ENCODE data around the gene CSNK1G1.
"Not testable (repeated sequence)": the region's sequence is repeated elsewhere in the genome, so short reads cannot be mapped to it uniquely, and the experiment has no call there.

Gene CSNK1G1

GRCh38 chr15:64380130-64380870 is 24.3 kb upstream of the CSNK1G1 start:
- H3K27me3 ChIP-seq (ENCODE audit: insufficient read depth, low read length); H3K4me1 ChIP-seq (ENCODE audit: insufficient read depth, low read length); H3K9me3 ChIP-seq (ENCODE audit: insufficient read depth, low read depth, low read length): not testable (repeated sequence)
- Histone ChIP-seq H3K27ac (ENCODE audit: low read depth, low read length) (peak overlapping the region; percentile 70; the same call in 1 of the 2 replicates), H3K4me3 (ENCODE audit: low read length) (peak overlapping the region; percentile 88), H3K9ac (ENCODE audit: low read depth, low read length) (peak overlapping the region; percentile 88), H3K36me3 (ENCODE audit: insufficient read depth, low read length) (peaks cover 31% of the 10 kb centered on the region)
- WGBS, result 64% methylated on average over 11 of the region's 11 CpGs

- H3K27ac ChIP-seq (ENCODE audit: low read depth, low read length), result no peak overlapping the region
- no peaks in the 10 kb centered on the region for H3K9me3 ChIP-seq (ENCODE audit: insufficient read depth, low read depth, low read length)
- peak overlapping the region; percentile 88; the same call in 1 of the 2 replicates for H3K4me3 ChIP-seq (ENCODE audit: low read length)
- peak overlapping the region; percentile 25; the same call in 1 of the 2 replicates for H3K9ac ChIP-seq (ENCODE audit: low read depth, low read length)
- peaks cover 41% of the 10 kb centered on the region for H3K36me3 ChIP-seq (ENCODE audit: insufficient read depth, low read length)
- no peaks in the 10 kb centered on the region for H3K4me1 ChIP-seq (ENCODE audit: insufficient read depth, low read length)
- WGBS, result 77% methylated on average over 9 of the region's 9 CpGs
- no peaks in the 10 kb centered on the region for H3K27me3 ChIP-seq (ENCODE audit: insufficient read depth, low read length)
Observed at GRCh38 chr15:64379216-64379960, 23.4 kb upstream of the CSNK1G1 start.

DNA sequence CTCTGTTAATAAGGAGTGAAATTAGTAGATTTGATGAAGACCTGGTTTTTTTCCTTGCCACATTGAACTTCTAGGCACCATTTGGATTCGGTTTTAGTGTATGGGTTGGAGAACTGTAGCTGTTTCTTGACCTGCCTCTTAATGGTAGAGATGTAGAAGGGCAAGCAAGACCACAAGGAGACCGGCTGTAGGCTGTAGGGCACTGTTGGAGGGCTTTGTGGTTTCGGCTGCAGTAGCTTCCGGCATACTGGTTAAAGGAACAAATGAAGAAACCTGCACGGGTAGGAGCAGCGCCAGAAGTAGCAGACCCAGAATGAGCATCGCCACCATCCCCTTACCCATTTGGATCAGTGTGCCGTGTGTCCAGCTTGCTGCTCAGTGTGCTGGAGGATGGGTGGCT is 17.4 kb upstream of the CSNK1G1 start:
- WGBS, result 97% methylated on average over 8 of the region's 8 CpGs
- H3K4me3 ChIP-seq (ENCODE audit: low read length), result no peak overlapping the region
- no peaks in the 10 kb centered on the region for H3K27me3 ChIP-seq (ENCODE audit: insufficient read depth, low read length)
- H3K27ac ChIP-seq (ENCODE audit: low read depth, low read length), result no peak overlapping the region
- H3K9ac ChIP-seq (ENCODE audit: low read depth, low read length), result no peak overlapping the region
- H3K36me3 ChIP-seq (ENCODE audit: insufficient read depth, low read length), result peaks cover 57% of the 10 kb centered on the region
- H3K9me3 ChIP-seq (ENCODE audit: insufficient read depth, low read depth, low read length), result no peaks in the 10 kb centered on the region
- no peaks in the 10 kb centered on the region for H3K4me1 ChIP-seq (ENCODE audit: insufficient read depth, low read length)

GRCh38 chr15:64371383-64371782 is 15.4 kb upstream of the CSNK1G1 start:
- H3K27me3 ChIP-seq (ENCODE audit: insufficient read depth, low read length); H3K9me3 ChIP-seq (ENCODE audit: insufficient read depth, low read depth, low read length); H3K4me3 ChIP-seq (ENCODE audit: low read length); H3K27ac ChIP-seq (ENCODE audit: low read depth, low read length); H3K9ac ChIP-seq (ENCODE audit: low read depth, low read length); H3K4me1 ChIP-seq (ENCODE audit: insufficient read depth, low read length): not testable (repeated sequence)
- H3K36me3 ChIP-seq (ENCODE audit: insufficient read depth, low read length), result peaks cover 49% of the 10 kb centered on the region
- 97% methylated on average over 8 of the region's 8 CpGs for WGBS

DNA sequence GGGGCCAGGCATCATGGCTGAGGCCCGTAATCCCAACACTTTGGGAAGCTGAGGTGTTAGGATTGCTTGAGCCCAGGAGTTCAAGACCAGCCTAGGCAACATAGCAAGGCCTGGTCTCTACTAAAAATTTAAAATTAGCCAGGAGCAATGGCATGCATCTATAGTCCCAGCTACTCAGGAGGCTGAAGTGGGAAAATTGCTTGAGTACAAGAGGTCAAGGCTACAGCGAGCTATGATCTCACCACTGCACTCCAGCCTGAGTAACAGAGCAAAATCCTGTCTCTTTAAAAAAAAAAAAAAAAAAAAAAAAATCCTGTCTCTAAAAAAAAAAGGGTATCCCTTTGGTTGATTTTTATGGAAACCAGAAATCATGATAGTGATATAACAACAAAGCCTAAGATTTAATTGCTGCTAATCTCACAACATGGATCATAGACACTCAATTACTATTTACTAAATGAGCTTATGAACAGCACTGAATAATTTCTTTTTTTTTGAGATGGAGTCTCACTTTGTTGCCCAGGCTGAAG is 13.2 kb upstream of the CSNK1G1 start:
- WGBS, result 100% methylated on average over 2 of the region's 2 CpGs
- no peaks in the 10 kb centered on the region for H3K9me3 ChIP-seq (ENCODE audit: insufficient read depth, low read depth, low read length)
- H3K4me1 ChIP-seq (ENCODE audit: insufficient read depth, low read length), result no peaks in the 10 kb centered on the region
- H3K36me3 ChIP-seq (ENCODE audit: insufficient read depth, low read length), result peaks cover 44% of the 10 kb centered on the region
- H3K9ac ChIP-seq (ENCODE audit: low read depth, low read length), result no peak overlapping the region
- H3K27me3 ChIP-seq (ENCODE audit: insufficient read depth, low read length), result no peaks in the 10 kb centered on the region
- H3K27ac ChIP-seq (ENCODE audit: low read depth, low read length), result no peak overlapping the region
- H3K4me3 ChIP-seq (ENCODE audit: low read length), result no peak overlapping the region

DNA sequence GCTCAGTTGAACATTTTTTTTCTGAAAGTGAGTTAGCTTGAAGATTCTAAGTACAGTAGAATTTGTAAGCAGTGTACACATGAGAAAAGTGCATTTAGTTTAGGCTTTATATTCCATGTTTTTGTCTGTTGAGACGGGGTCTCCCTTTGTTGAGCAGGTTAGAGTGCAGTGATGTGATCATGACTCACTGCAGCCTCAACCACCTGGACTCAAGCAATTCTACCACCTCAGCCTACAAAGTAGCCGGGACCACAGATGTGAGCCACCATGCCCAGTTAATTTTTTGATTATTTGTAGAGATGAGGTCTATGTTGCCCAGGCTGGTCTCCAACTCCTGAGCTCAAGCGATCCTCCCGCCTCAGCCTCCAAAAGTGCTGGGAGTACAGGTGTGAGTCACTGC is 5.3 kb upstream of the CSNK1G1 start:
- peaks cover 5% of the 10 kb centered on the region; the same call in 1 of the 2 replicates for H3K4me1 ChIP-seq (ENCODE audit: insufficient read depth, low read length)
- no peak overlapping the region for H3K27ac ChIP-seq (ENCODE audit: low read depth, low read length)
- H3K27me3 ChIP-seq (ENCODE audit: insufficient read depth, low read length), result no peaks in the 10 kb centered on the region
- peaks cover 22% of the 10 kb centered on the region for H3K36me3 ChIP-seq (ENCODE audit: insufficient read depth, low read length)
- no peaks in the 10 kb centered on the region for H3K9me3 ChIP-seq (ENCODE audit: insufficient read depth, low read depth, low read length)
- H3K4me3 ChIP-seq (ENCODE audit: low read length), result no peak overlapping the region
- 95% methylated on average over 4 of the region's 4 CpGs for WGBS
- no peak overlapping the region for H3K9ac ChIP-seq (ENCODE audit: low read depth, low read length)

DNA sequence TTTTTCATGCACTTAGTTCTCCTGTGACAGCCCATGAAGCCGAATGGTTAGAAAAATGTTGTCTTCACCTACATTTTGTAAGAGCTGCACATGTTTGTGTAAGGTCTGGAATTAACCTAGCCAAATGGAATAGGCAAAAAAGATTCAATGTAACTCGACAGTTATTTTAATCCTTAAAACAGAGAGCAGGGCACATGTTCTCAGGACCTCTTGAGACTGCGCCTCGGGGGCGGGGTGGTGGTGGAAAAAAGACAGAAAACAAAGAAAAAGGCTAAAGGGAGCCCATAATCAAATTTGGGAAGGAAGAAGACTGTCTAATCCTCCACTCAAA is 702 bp upstream of the CSNK1G1 start:
- peak overlapping the region; percentile 2; the same call in 1 of the 2 replicates for H3K9ac ChIP-seq (ENCODE audit: low read depth, low read length)
- no peaks in the 10 kb centered on the region; the same call in 1 of the 2 replicates for H3K36me3 ChIP-seq (ENCODE audit: insufficient read depth, low read length)
- no peaks in the 10 kb centered on the region for H3K9me3 ChIP-seq (ENCODE audit: insufficient read depth, low read depth, low read length)
- H3K27me3 ChIP-seq (ENCODE audit: insufficient read depth, low read length), result no peaks in the 10 kb centered on the region
- peak overlapping the region; percentile 98 for H3K4me3 ChIP-seq (ENCODE audit: low read length)
- H3K27ac ChIP-seq (ENCODE audit: low read depth, low read length), result peak overlapping the region; percentile 47; the same call in 1 of the 2 replicates
- 79% methylated on average over 5 of the region's 5 CpGs for WGBS
- peaks cover 9% of the 10 kb centered on the region; the same call in 1 of the 2 replicates for H3K4me1 ChIP-seq (ENCODE audit: insufficient read depth, low read length)

DNA sequence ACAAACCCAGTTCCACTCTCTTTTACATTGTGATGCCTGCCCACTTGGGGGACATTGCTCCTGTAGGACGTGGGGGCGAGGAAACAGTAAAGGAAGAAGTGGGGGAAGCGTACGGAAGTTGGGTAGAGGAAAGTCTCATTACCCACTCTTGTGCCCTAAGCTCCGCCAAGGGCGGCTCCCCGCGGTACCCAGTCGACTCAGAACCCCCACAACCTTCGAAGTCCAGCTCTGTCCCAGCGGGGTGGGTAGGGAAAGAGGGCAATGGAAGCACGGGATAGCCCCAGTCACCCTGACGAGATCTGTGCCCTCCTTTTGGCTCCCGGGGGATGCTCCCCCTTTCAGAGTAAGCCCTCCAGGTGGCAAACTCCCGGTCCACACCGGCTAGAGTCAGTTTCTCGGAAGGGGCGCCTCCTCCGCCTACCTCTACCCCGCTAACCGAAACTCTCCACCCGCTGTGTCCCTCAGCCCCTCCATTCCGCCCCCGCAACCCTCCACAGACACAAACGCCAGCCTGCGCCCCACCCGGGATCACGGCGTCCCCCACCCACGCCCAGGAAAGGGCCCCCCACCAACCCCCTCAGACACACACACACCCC is 527 bp downstream of the CSNK1G1 start:
- H3K4me3 ChIP-seq (ENCODE audit: low read length), result peak overlapping the region; percentile 98
- H3K27ac ChIP-seq (ENCODE audit: low read depth, low read length), result peak overlapping the region; percentile 80; the same call in 1 of the 2 replicates
- H3K9me3 ChIP-seq (ENCODE audit: insufficient read depth, low read depth, low read length), result no peaks in the 10 kb centered on the region
- peak overlapping the region; percentile 81 for H3K9ac ChIP-seq (ENCODE audit: low read depth, low read length)
- under 1% methylated on average over 30 of the region's 30 CpGs for WGBS
- no peaks in the 10 kb centered on the region; the same call in 1 of the 2 replicates for H3K36me3 ChIP-seq (ENCODE audit: insufficient read depth, low read length)
- H3K27me3 ChIP-seq (ENCODE audit: insufficient read depth, low read length), result no peaks in the 10 kb centered on the region
- H3K4me1 ChIP-seq (ENCODE audit: insufficient read depth, low read length), result peaks cover 9% of the 10 kb centered on the region; the same call in 1 of the 2 replicates

GRCh38 chr15:64354688-64355344 is 1.2 kb downstream of the CSNK1G1 start:
- Histone ChIP-seq H3K9ac (ENCODE audit: low read depth, low read length) (peak overlapping the region; percentile 81), H3K4me1 (ENCODE audit: insufficient read depth, low read length) (peaks cover 9% of the 10 kb centered on the region; the same call in 1 of the 2 replicates), H3K27ac (ENCODE audit: low read depth, low read length) (peak overlapping the region; percentile 80; the same call in 1 of the 2 replicates), H3K36me3 (ENCODE audit: insufficient read depth, low read length) (no peaks in the 10 kb centered on the region; the same call in 1 of the 2 replicates), H3K27me3 (ENCODE audit: insufficient read depth, low read length) (no peaks in the 10 kb centered on the region), H3K4me3 (ENCODE audit: low read length) (peak overlapping the region; percentile 98), H3K9me3 (ENCODE audit: insufficient read depth, low read depth, low read length) (no peaks in the 10 kb centered on the region)
- 28% methylated on average over 4 of the region's 5 CpGs for WGBS

DNA sequence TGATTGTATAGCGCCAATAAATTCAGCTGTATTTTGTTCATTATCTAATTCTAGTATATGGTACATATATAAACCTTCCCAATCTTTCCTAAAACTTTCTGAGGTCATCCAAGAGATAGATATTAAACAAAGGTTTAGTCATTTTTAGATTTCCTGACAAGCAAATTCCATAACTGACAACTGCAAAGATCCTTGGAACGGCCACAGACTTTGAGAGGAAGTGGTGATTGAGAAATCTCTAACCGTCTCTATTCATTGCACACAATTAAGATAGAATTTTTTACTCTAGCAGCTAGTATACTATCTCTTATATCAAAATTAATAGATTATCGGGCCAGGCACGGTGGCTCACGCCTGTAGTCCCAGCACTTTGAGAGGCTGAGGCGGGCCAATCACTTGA is 4.7 kb downstream of the CSNK1G1 start:
- Histone ChIP-seq H3K4me1 (ENCODE audit: insufficient read depth, low read length) (peaks cover 3% of the 10 kb centered on the region; the same call in 1 of the 2 replicates), H3K27me3 (ENCODE audit: insufficient read depth, low read length) (no peaks in the 10 kb centered on the region), H3K9me3 (ENCODE audit: insufficient read depth, low read depth, low read length) (no peaks in the 10 kb centered on the region), H3K4me3 (ENCODE audit: low read length) (no peak overlapping the region), H3K27ac (ENCODE audit: low read depth, low read length) (no peak overlapping the region), H3K9ac (ENCODE audit: low read depth, low read length) (no peak overlapping the region), H3K36me3 (ENCODE audit: insufficient read depth, low read length) (peaks cover 14% of the 10 kb centered on the region)
- WGBS, result 98% methylated on average over 6 of the region's 7 CpGs

Data from HUES64 (cell line).